GM18951 (cell line): ENCODE measurements around the gene MAMSTR.
"Not testable (repeated sequence)": the region's sequence is repeated elsewhere in the genome, so short reads cannot be mapped to it uniquely, and the experiment has no call there.

Experiments
- POLR2A ChIP-seq: IDR thresholded peaks from 4 replicates; pipeline ENCODE4 v1.6.1; 2011; ENCODE audit warnings: mild to moderate bottlenecking; ENCODE audit not compliant: insufficient read length, insufficient read depth; ENCODE audit errors: extremely low read depth
- in situ Hi-C: fragments of 300-500 bp; cut with MboI; formaldehyde crosslinking; loops from one replicate; pipeline ENCODE4 v1.12.0; 2022; ENCODE audit warnings: low sequenced_read_pairs, mixed read lengths, inconsistent platforms; ENCODE audit not compliant: unreplicated experiment

The MAMSTR gene

GRCh38 chr19:48705431-48705830 is 14.1 kb downstream of the MAMSTR start:
- no peak for TF ChIP-seq POLR2A
- in situ Hi-C loops = no loop called here

- in situ Hi-C loops = no loop called here
- TF ChIP-seq POLR2A = no peak
Observed at GRCh38 chr19:48703316-48703715, 16.2 kb downstream of the MAMSTR start.

GRCh38 chr19:48702701-48703100 is 16.8 kb downstream of the MAMSTR start:
- no peak for TF ChIP-seq POLR2A
- in situ Hi-C loops = no loop called here

GRCh38 chr19:48698046-48698445 is 21.5 kb downstream of the MAMSTR start:
- no peak for TF ChIP-seq POLR2A
- in situ Hi-C loops = no loop called here

- in situ Hi-C loops = no loop called here
- no peak for TF ChIP-seq POLR2A
Observed at GRCh38 chr19:48696353-48697010, 23.0 kb downstream of the MAMSTR start.

GRCh38 chr19:48695743-48696352 is 23.7 kb downstream of the MAMSTR start, which contains the start of gene FUT2:
TSS of gene FUT2 (plus strand) at chr19:48695971. CDS start at chr19:48702957, 6,986 bp downstream.
- in situ Hi-C loops = no loop called here
- TF ChIP-seq POLR2A = no peak

- in situ Hi-C loops = not testable (repeated sequence)
Observed at GRCh38 chr19:48693629-48694028, 25.9 kb downstream of the MAMSTR start.

GRCh38 chr19:48689449-48689848 is 30.1 kb downstream of the MAMSTR start:
- no peak for TF ChIP-seq POLR2A
- in situ Hi-C loops = no loop called here

- in situ Hi-C loops = no loop called here
- no peak for TF ChIP-seq POLR2A
Observed at GRCh38 chr19:48687776-48688175, 31.7 kb downstream of the MAMSTR start.

GRCh38 chr19:48686637-48687036 is 32.9 kb downstream of the MAMSTR start:
- in situ Hi-C loops = not testable (repeated sequence)

- in situ Hi-C loops = no loop called here
- no peak for TF ChIP-seq POLR2A
Observed at GRCh38 chr19:48686088-48686487, 33.4 kb downstream of the MAMSTR start.

GRCh38 chr19:48685583-48685982 is 33.9 kb downstream of the MAMSTR start:
- in situ Hi-C loops = no loop called here

GRCh38 chr19:48683349-48683748 is 36.2 kb downstream of the MAMSTR start:
- TF ChIP-seq POLR2A = no peak
- in situ Hi-C loops = no loop called here

More at GRCh38 chr19:48685583-48685982, 33.9 kb downstream of the MAMSTR start:
- TF ChIP-seq POLR2A = no peak

- TF ChIP-seq POLR2A = no peak
- in situ Hi-C loops = no loop called here
Observed at GRCh38 chr19:48681127-48681470, 38.4 kb downstream of the MAMSTR start.
